GM21528 (cell line): ENCODE measurements around the gene TPP1.
A peak's percentile ranks its signal among the peaks of the same experiment; 100 is the strongest.

Source experiments
- ATAC-seq: cut with Tn5 transposase; IDR thresholded peaks from one replicate; pipeline ENCODE4 v1.9.1; 2021; ENCODE audit warnings: mild to moderate bottlenecking, moderate library complexity; ENCODE audit not compliant: unreplicated experiment, low FRiP score

The TPP1 gene

GRCh38 chr11:6619004-6619745 is at the start of gene TPP1:
Gene TPP1, minus strand, starts transcription at chr11:6619422. Its CDS starts 22 bp downstream, at chr11:6619400.
- ATAC-seq = peak; percentile 99

DNA sequence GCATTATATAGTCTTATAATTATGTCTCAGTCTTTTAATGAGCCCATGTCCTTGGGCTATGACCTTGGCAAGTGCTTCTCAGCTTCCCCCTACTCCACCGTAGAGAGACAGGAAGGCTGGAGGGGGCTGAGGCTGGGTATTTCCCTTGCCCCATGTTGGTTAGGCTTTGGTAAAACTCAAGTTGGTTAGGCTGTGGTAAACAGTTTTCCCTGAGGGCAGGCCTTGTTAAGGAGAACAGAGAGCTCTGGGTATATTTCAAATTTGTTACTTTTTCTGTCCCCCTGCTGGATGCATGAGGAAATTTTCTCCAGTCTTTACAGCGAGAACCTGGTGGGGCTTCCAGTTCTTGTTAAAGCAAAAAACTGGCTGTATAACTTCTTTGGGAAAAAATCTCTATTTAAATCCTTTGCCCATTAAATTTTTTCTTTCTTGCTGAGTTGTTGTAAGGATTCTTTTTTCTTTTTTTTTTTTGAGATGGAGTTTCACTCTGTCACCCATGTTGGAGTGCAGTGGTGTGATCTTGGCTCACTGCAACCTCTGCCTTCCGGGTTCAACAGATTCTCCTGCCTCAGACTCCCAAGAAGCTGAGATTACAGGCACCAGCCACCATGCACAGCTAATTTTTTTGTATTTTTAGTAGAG is 48.6 kb upstream of the TPP1 start:
- ATAC-seq = no peak

GRCh38 chr11:6666302-6667183 is 47.3 kb upstream of the TPP1 start:
- ATAC-seq = no peak

DNA sequence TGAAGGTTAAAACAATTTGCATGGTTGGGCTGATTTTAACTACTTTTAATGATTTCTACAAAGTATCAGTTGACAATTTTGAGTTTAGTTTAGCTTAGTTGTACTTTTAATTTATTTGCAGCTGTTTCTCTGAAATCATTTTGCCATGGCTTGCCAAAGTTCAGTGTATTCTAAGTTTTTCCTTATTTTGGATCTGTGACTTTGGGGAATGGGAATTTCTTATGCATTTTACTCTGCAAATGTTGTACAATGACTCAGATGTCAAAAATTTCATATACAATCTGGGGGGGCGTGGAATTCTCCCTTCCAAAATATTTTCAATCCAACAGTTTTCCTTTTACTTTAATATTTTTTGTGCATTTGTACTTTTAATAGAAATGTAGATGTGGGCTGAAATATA is 45.3 kb upstream of the TPP1 start:
- no peak for ATAC-seq

DNA sequence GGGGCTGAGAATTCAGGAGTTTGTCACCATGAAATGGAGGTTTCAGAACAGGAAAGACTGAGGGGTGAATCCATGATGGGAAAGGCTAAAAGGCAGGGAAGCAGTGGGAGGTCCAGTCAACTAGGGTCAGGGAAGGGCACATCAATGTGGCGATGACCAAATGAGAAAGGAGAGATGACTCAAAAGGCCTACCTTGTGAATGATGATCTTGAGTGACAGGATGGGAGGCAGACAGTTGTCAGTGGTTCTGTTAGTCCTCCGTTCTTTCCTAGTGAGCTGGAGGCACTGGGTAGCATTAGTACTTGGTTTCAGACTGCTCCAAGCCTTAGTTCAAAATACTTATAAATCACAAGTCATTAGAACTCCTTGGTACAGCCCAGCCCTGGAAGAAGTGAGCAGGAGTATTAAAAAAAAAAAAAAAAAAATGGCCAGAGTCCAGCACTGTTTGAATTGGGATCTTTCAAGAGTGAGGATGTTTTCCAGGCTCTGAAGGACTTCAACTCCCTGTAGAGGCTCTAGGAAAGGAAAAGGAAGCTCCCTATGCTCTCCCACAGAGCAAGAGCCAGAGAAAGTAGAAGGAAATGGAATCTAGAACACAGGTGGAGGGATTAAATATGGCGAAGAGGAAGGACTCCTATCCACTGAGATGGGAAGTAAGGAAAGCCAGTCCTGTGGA is 44.7 kb upstream of the TPP1 start:
- no peak for ATAC-seq

DNA sequence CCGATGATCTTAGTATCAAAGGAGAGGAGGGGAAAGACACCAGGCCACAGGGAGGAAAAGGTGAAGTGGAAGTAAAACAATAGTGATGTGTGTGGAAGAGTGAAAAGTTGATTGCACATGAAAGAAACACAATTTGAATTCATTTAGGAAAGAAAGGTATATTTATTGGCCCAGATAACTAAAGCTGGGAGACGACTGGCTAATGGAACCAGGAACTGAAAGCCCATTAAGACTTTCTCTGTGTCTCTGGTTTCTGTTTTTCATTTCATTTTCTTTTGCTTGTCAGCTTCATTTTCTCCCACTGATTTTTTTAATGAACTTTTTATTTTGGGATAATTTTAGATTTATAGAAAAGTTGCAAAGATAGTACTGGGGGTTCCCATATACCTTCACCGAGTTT is 41.5 kb upstream of the TPP1 start:
- no peak for ATAC-seq

DNA sequence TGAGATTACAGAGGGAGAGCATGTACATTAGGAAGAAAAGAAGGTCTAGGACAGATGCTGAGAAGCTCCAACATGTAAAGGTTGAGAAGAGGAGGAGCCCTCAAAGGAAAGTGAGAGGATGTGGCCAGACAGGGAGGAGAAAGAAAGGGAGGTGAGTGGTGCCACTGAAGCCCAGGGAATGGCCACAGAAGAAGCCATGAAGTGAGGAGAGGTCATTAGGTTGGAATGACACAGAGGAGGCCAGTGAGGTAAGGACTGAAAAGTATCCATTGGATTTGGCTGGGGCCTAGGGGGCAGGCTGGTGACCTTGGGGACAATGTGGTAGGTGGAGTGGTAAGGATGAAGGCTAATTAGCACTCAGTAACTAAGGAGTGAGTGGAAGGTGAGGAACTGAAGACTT is 39.4 kb upstream of the TPP1 start:
- ATAC-seq = no peak

- no peak for ATAC-seq
These were observed 38.1 kb upstream of the TPP1 start for GRCh38 chr11:6657346-6657745.

GRCh38 chr11:6656936-6657335 is 37.7 kb upstream of the TPP1 start:
- no peak for ATAC-seq

DNA sequence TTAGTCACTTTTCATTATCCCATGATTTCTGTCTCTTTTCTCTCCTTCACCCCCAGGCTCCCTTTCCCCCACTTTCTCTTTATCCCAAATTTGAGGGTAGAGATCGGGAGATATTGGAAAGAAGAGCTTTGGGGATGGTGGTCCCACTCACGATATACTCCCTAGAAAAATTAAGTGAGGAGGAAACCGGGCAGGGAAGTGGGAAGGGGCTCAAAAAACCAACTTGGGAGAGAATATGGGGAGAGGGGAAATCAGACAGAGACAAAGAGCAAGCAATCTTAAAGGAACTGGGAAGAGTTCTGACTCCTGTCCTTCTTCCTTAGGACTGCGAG is 37.3 kb upstream of the TPP1 start:
- ATAC-seq = no peak

DNA sequence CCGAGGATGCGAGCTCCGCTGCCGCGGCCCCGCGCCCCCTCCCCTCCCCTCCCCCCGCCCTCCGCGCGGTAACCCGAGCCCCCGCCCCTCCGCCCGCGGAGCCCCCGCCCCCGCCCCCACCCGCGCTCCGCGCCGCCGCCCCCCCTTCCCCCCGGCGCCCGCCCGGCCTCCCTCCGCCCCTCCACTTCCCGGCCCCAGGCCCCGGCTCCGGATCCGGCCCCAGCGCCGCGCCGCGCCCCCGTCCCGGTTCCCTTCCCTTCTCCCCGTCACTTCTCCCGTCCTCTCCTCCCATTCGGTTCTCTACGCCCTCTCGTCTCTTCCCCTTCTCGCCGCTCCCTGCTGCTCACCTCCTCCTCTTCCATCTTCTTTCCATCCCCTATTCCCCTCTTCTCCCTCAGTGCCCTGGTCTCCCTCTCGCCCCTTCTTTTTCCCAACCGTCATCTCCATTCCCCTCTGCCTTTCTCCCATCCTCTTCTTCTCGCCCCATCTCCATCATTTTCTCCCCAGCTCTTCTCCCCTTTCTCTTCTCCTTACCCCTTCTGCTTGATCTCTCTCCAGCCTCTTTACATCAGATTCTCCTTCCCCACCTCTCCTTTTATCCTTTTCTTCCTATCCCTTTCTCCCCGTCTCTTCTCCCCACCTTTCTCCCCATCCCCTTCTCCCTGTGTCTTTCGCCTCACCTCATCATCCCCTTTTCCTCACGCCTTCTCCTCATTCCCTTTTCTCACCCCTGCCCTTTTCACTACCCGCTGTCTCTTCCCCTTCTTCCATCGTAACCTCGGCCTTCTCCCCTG is 36.8 kb upstream of the TPP1 start, which contains the start of gene DCHS1:
TSS of gene DCHS1 (minus strand) at position 20 of the 794 bp plus-strand sequence. CDS start 14,196 bp downstream, outside the sequence.
- ATAC-seq = no peak

GRCh38 chr11:6655020-6655789 is 36.0 kb upstream of the TPP1 start:
- ATAC-seq = no peak

- ATAC-seq = no peak
These were observed 35.2 kb upstream of the TPP1 start for GRCh38 chr11:6654281-6655019.

DNA sequence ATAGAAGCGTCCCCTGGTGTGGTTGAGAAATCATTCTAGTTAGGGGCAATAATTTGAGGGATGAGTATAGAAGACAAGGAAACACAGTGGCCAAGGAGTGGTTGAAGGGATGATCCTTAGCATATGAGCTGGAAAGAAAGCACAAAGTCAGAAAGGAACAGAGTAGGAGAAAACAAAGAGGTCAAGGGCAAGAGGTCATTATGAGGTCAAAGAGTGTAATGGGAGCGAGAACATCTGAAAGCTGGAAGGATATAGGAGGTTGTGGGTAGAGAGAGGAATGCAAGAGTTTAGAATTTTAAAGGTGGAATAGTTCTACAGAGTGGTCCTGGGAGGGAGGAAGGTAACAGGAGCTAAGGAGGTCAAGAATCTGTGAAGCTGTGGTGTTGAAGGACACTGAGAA is 34.4 kb upstream of the TPP1 start:
- no peak for ATAC-seq

DNA sequence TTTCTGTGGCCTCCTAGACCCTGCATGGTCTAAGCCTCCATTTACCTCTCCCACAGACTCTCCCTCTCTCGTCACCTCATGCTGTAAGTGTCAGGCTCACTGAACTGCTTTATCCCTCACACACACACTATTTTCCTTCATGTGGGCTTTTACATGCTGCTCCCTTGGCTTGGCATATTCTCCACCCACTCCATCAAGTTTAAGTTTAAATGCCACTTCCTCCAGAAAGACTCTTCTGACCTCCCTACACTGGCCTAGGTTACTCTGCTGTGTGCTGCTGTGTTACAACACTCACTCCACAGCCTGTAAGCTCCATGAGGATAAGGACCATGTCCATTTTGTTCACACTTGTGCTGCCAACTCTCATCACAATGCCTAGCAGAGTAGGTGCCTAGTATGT is 33.9 kb upstream of the TPP1 start:
- no peak for ATAC-seq

- ATAC-seq = no peak
These were observed 33.0 kb upstream of the TPP1 start for GRCh38 chr11:6652182-6652581.

GRCh38 chr11:6650980-6651379 is 31.8 kb upstream of the TPP1 start:
- no peak for ATAC-seq

DNA sequence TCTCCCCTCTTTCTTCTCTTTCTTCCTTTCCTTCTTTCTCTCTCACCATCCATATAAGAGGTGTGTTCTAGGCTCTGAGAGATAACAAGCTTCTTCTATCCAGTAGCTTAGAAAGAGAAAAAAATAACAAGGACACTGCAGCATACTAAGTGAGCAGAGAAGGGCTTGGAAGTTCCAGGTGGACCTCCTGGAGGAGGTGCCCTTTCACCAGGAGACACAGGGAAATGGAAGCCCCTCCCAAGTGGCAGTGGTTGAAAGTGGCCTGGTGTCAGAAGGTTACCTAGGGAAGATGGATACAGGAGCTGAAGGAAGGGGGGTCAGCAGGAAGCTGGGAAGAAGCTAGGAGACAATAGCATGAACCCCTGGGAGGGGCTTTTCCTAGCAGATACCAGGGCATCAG is 30.9 kb upstream of the TPP1 start:
- ATAC-seq = no peak

DNA sequence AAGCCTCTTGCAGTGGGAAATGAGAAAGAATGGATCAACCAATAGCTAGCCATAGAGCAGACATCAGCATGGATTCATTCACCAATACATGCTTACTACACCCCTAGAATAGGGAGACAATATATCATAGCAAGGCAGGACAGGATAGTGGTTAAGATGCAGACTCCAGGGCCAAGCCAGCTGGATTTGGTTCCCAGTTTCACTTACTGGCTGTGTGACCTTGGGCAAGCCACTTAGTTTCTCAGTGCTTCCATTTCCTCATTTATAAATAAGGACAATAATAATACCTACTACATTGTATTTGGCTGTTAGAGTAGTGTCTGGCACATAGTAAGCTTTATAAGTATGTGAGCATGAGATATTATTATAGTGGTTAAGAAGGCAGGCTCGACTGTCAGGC is 29.3 kb upstream of the TPP1 start:
- no peak for ATAC-seq
